GM18520 (cell line): ENCODE data around the gene SCNN1B.
"Not testable (repeated sequence)": the region's sequence is repeated elsewhere in the genome, so short reads cannot be mapped to it uniquely, and the experiment has no call there.

Experiments
- ATAC-seq: cut with Tn5 transposase; IDR thresholded peaks from one replicate; pipeline ENCODE4 v1.9.1; 2021; ENCODE audit not compliant: unreplicated experiment

SCNN1B gene

GRCh38 chr16:23288726-23289512, 13.2 kb upstream of the SCNN1B start:
- no peak for ATAC-seq

GRCh38 chr16:23290189-23291062, 11.7 kb upstream of the SCNN1B start:
- ATAC-seq, result no peak

- no peak for ATAC-seq
Observed at GRCh38 chr16:23293016-23293415, 9.1 kb upstream of the SCNN1B start.

- ATAC-seq, result no peak
Observed at GRCh38 chr16:23294260-23294659, 7.8 kb upstream of the SCNN1B start.

GRCh38 chr16:23296994-23297393, 5.1 kb upstream of the SCNN1B start:
- ATAC-seq, result no peak

- ATAC-seq, result no peak
Observed at GRCh38 chr16:23298290-23298915, 3.7 kb upstream of the SCNN1B start.

- not testable (repeated sequence) for ATAC-seq
Observed at GRCh38 chr16:23299815-23300214, 2.3 kb upstream of the SCNN1B start.

GRCh38 chr16:23301251-23302044, 654 bp upstream of the SCNN1B start:
- no peak for ATAC-seq

- no peak for ATAC-seq
Observed at GRCh38 chr16:23303685-23304084, 1.6 kb downstream of the SCNN1B start.

GRCh38 chr16:23304620-23305019, 2.5 kb downstream of the SCNN1B start:
- ATAC-seq, result no peak

- no peak for ATAC-seq
Observed at GRCh38 chr16:23306199-23307100, 4.3 kb downstream of the SCNN1B start.

GRCh38 chr16:23310217-23310616, 8.1 kb downstream of the SCNN1B start:
- no peak for ATAC-seq

GRCh38 chr16:23310744-23311143, 8.6 kb downstream of the SCNN1B start:
- ATAC-seq, result no peak

GRCh38 chr16:23316232-23316631, 14.1 kb downstream of the SCNN1B start:
- no peak for ATAC-seq

- no peak for ATAC-seq
Observed at GRCh38 chr16:23316634-23317265, 14.6 kb downstream of the SCNN1B start.

- no peak for ATAC-seq
Observed at GRCh38 chr16:23317266-23317661, 15.2 kb downstream of the SCNN1B start.

GRCh38 chr16:23317751-23318150, 15.6 kb downstream of the SCNN1B start:
- ATAC-seq, result no peak

- ATAC-seq, result no peak
Observed at GRCh38 chr16:23318639-23319038, 16.5 kb downstream of the SCNN1B start.

GRCh38 chr16:23319861-23320615, 17.9 kb downstream of the SCNN1B start:
- no peak for ATAC-seq
